Activated T-helper 17 cell treated with anti-CD3 and anti-CD28 coated beads, Interleukin-2, amount 50 U/mL, for 72 hours (primary cell): ENCODE results near the gene CARD11. TPM values are rescaled to one million over a fixed set of nuclear protein-coding genes. Genes with fewer than 3 reads are reported as not detected.
"Not testable (repeated sequence)": the region's sequence is repeated elsewhere in the genome, so short reads cannot be mapped to it uniquely, and the experiment has no call there.

Experiments used
- ATAC-seq: fragments of 150-1000 bp; cut with Tn5 transposase; replicated peaks from 2 replicates; pipeline ENCODE4 v1.10.0; 2021; ENCODE audit warnings: mild to moderate bottlenecking, moderate library complexity
- H3K27ac Mint-ChIP-seq: one replicate; pipeline ENCODE4 v1.8.0; 2022; ENCODE audit warnings: mixed read lengths
- H3K27me3 Mint-ChIP-seq: one replicate; pipeline ENCODE4 v1.8.0; 2022; ENCODE audit warnings: mixed read lengths
- H3K36me3 Mint-ChIP-seq: one replicate; pipeline ENCODE4 v1.8.0; 2022; ENCODE audit warnings: low read depth, mild to moderate bottlenecking, mixed read lengths
- H3K4me1 Mint-ChIP-seq: one replicate; pipeline ENCODE4 v1.8.0; 2022; ENCODE audit warnings: mixed read lengths
- H3K4me3 Mint-ChIP-seq: one replicate; pipeline ENCODE4 v1.8.0; 2022; ENCODE audit warnings: mild to moderate bottlenecking, mixed read lengths
- H3K9me3 Mint-ChIP-seq: one replicate; pipeline ENCODE4 v1.8.0; 2022; ENCODE audit warnings: mixed read lengths
- total RNA-seq, 2 donors: library from RNA; stranded (reverse); gene quantifications; one replicate each; pipeline ENCODE4 v1.2.3, GENCODE V29; 2022

Gene CARD11
- total RNA-seq, 2 donors from 2014 or later, result 98.7 to 112 TPM

DNA sequence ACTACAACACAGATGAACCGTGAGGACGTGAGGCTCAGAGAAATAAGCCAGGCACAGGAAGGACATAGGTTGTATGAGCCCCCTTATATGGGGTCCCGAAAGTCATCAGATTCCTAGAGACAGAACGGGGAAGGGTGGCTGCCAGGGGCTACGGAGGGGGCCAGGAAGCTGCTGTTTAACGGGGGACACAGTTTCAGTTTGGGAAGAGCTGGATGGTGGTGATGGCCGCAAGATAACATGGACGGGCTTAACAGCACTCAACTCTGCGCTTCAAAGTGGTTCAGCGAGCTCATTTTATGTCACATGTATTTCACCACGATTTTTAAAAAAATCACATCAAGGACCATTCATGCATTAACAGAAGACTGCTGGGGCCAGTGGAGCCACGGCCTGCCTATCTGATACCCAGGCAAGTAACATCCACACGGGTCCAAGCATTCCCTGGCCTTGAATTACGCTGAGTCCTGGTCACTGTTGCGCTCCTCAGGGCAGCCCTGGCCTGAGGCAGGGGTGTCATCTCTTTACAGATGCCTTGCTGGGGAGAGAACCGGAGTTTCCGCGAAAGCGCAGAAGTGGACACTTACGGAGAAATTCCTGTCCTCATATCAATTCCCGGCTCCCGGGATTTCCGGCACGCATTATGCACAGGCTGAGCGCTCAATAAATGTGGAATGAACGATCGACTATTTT, 1.5 kb downstream of the CARD11 start:
- Mint-ChIP-seq H3K9me3 (no peaks in the 10 kb centered on the region), H3K27me3 (no peaks in the 10 kb centered on the region), H3K4me3 (peak overlapping the region; percentile 93), H3K4me1 (peaks cover 43% of the 10 kb centered on the region), H3K36me3 (peaks cover 61% of the 10 kb centered on the region), H3K27ac (peak overlapping the region; percentile 96)
- no peak for ATAC-seq

DNA sequence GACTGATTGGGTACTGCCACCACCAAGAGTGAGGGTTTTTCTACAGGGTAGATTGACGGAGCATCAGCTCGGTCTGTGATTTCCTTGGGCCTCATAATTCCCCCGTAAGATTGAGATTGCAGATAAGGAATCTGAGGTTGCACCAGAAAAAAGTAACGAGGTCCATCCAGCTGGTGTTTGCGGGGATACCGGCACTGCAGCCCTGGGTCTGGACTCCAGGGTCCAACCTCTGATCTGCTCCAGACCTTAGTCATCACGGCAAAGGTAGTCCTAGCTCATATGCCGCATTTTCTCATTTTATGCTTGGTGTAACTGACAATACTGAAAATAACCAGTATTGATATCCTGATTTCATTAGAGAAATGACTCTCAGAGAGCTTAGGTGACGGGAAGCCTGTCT, 3.9 kb downstream of the CARD11 start:
- Mint-ChIP-seq H3K4me1 (peaks cover 49% of the 10 kb centered on the region), H3K4me3 (peak overlapping the region; percentile 93), H3K27me3 (no peaks in the 10 kb centered on the region), H3K9me3 (no peaks in the 10 kb centered on the region), H3K36me3 (peaks cover 80% of the 10 kb centered on the region), H3K27ac (peak overlapping the region; percentile 96)
- peak; percentile 57 for ATAC-seq

DNA sequence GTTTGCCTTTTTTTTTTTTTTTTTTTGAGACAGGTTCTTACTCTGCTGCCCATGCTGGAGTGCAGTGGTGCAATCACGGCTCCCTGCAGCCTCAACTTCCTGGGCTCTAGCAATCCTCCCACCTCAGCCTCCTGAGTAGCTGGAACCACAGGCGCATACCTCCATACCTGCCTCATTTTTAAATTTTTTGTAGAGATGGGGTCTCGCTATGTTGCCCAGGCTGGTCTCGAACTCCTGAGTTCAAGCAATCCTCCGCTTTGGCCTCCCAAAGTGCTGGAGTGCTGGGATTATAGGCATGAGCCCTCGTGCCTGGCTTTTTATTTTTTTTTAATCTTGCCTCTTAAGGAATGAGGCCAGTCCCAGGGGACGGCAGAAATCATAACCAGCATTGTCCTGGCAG, 5.7 kb downstream of the CARD11 start:
- not testable (repeated sequence) for H3K27me3 Mint-ChIP-seq, ATAC-seq, H3K9me3 Mint-ChIP-seq
- Mint-ChIP-seq H3K4me1 (peaks cover 58% of the 10 kb centered on the region), H3K27ac (peak overlapping the region; percentile 71), H3K36me3 (peaks cover 91% of the 10 kb centered on the region), H3K4me3 (peak overlapping the region; percentile 93)

DNA sequence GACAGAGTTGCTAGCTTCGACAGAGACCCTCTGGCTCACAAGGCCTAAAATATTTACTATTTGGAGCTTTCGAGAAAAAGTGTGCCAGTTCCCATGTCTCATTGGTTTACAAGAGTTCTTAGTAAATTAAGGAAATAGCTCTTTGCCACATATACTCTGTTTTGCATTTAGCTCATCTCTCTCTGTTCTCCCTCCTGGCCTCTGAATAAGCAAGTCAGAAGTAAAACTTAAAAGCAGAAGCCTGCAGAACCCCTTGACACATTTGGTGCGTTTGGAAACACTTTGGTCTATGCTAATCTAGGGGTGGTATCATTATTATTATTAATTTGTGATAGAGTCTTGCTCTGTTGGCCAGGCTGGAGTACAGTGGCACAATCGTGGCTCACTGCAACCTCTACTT, 6.4 kb downstream of the CARD11 start:
- peak overlapping the region; percentile 71 for H3K27ac Mint-ChIP-seq

DNA sequence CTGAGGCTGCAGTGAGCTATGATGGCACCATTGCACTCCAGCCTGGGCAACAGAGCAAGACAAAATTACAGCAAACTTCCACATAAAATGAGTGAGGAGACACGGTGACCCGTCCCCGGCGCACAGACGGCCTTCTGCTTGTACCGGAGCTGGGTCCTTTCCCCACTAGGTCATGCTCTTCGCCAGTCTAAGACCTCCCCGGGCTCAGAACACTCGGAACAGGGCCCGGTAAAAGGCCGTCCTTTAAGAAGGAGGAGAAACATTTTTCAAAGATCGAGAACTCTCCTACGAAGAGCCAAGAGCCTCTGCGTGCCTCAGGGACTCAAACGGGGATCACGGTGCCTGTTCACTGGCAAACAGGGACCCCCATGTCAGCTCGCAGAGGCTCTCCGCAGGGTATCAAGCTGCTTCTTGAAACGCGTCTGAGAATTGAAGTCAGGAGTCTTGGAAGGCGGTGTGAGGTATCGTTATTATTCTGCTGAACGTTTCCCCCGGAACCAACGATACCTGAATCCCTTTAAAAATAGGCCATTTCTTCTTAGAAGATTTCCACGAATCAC, 9.0 kb downstream of the CARD11 start:
- Mint-ChIP-seq H3K36me3 (peaks cover 91% of the 10 kb centered on the region), H3K27ac (peak overlapping the region; percentile 86), H3K27me3 (no peaks in the 10 kb centered on the region), H3K9me3 (no peaks in the 10 kb centered on the region), H3K4me1 (peaks cover 52% of the 10 kb centered on the region), H3K4me3 (peak overlapping the region; percentile 69)
- ATAC-seq, result peak; percentile 4

More for the DNA sequence above, 6.4 kb downstream of the CARD11 start:
- H3K27me3 Mint-ChIP-seq, result no peaks in the 10 kb centered on the region
- peaks cover 91% of the 10 kb centered on the region for H3K36me3 Mint-ChIP-seq
- ATAC-seq, result no peak
- no peaks in the 10 kb centered on the region for H3K9me3 Mint-ChIP-seq
- H3K4me1 Mint-ChIP-seq, result peaks cover 61% of the 10 kb centered on the region
- peak overlapping the region; percentile 93 for H3K4me3 Mint-ChIP-seq

DNA sequence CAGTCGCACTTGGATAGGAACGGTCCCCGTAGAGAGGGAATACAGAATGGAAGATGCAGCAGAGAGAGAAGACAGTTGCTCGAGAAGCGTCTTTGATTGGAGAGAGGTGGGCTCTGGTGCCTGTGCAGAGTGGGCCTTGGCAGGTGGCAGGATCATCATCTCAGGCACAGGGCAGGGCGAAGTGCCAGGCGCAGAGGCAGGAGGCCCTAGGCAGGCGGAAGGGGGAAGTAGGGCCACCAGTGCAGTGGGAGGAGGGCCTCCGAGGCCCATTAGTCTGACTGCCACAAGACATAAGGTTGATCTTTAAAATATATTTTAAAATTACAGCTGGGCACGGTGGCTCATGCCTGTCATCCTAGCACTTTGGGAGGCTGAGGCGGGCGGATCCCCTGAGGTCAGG, 10.1 kb downstream of the CARD11 start:
- H3K4me3 Mint-ChIP-seq, result no peak overlapping the region
- no peak for ATAC-seq
- H3K4me1 Mint-ChIP-seq, result peaks cover 54% of the 10 kb centered on the region
- peak overlapping the region; percentile 39 for H3K27ac Mint-ChIP-seq
- H3K27me3 Mint-ChIP-seq, result no peaks in the 10 kb centered on the region
- no peaks in the 10 kb centered on the region for H3K9me3 Mint-ChIP-seq
- peaks cover 92% of the 10 kb centered on the region for H3K36me3 Mint-ChIP-seq

DNA sequence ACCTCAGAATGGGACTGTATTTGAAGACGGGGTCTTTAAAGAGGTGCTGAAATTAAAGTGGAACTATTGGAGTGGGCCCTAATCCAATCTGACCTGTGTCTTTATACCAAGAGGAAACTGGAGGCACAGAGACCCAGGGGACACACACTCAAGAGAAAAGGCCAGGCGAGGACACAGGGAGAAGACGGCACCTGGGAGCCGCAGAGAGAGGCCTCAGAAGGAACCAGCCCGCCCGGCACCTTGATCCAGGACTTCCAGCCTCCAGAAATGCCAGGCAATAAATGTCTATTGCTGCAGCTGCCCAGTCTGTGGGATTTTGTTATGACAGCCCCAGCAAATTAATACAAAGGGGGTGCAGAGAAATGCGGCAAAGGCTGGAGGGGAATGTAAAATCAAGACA, 10.5 kb downstream of the CARD11 start:
- no peak overlapping the region for H3K4me3 Mint-ChIP-seq
- peak overlapping the region; percentile 39 for H3K27ac Mint-ChIP-seq
- H3K27me3 Mint-ChIP-seq, result no peaks in the 10 kb centered on the region
- H3K36me3 Mint-ChIP-seq, result peaks cover 92% of the 10 kb centered on the region
- ATAC-seq, result no peak
- H3K4me1 Mint-ChIP-seq, result peaks cover 54% of the 10 kb centered on the region
- H3K9me3 Mint-ChIP-seq, result no peaks in the 10 kb centered on the region

DNA sequence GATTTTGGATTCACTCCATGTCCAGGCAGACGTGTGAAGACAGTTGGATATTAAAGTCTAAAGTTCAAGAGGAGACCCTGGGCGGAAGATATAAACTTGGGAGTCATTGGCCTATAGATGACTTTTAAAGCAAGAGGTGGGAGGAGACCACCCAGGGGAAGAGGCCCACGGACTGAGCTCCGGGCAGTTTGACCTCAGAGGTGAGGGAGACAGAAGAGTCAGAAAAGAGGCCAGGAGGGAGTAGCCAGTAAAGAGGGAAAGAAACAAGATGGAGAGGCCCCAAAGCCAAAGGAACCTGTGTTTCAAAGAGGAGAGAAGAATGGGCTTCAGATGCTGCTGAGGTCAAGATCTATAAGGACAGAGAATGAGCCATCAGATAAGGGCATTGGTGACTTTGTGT, 11.4 kb downstream of the CARD11 start:
- ATAC-seq, result no peak
- Mint-ChIP-seq H3K9me3 (no peaks in the 10 kb centered on the region), H3K4me3 (no peak overlapping the region), H3K27me3 (no peaks in the 10 kb centered on the region), H3K36me3 (peaks cover 92% of the 10 kb centered on the region), H3K4me1 (peaks cover 56% of the 10 kb centered on the region), H3K27ac (peak overlapping the region; percentile 39)

DNA sequence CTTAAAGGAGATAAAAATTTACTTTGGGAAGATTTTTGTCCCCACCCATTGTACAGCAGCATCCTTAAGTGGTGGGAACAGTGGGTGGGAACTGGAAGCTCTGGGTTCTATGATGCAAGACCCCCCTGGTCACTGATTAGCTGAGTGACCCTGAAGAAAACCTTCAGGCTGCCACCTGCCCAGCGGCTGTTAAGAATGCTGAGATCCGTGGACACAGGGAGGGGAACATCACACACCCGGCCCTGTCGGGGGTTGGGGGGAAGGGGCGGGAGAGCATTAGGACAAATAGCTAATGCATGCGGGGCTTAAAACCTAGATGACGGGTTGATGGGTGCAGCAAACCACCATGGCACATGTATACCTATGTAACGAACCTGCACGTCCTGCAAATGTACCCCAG, 14.5 kb downstream of the CARD11 start:
- peaks cover 52% of the 10 kb centered on the region for H3K4me1 Mint-ChIP-seq
- peak overlapping the region; percentile 77 for H3K4me3 Mint-ChIP-seq
- no peaks in the 10 kb centered on the region for H3K9me3 Mint-ChIP-seq
- peaks cover 93% of the 10 kb centered on the region for H3K36me3 Mint-ChIP-seq
- no peaks in the 10 kb centered on the region for H3K27me3 Mint-ChIP-seq
- peak overlapping the region; percentile 99 for H3K27ac Mint-ChIP-seq
- ATAC-seq, result no peak

DNA sequence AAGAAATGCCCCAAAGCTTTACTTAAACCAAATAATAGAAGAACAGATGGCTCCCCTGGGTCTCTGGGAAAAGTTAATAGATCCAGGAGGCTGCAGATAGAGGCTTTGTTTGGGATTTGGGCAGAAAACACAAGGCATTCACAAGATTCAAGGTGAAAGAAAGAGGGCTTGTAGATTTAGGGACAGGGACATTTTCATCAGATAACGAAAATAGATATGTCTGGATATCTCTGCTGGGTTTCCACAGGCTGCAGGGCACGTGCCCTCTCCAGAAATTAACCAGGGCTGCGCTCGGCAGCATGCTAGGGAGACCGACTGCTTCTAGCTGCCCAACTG, 14.9 kb downstream of the CARD11 start:
- ATAC-seq, result no peak
- H3K27me3 Mint-ChIP-seq, result no peaks in the 10 kb centered on the region
- no peaks in the 10 kb centered on the region for H3K9me3 Mint-ChIP-seq
- peak overlapping the region; percentile 77 for H3K4me3 Mint-ChIP-seq
- H3K36me3 Mint-ChIP-seq, result peaks cover 95% of the 10 kb centered on the region
- peak overlapping the region; percentile 99 for H3K27ac Mint-ChIP-seq
- H3K4me1 Mint-ChIP-seq, result peaks cover 56% of the 10 kb centered on the region

DNA sequence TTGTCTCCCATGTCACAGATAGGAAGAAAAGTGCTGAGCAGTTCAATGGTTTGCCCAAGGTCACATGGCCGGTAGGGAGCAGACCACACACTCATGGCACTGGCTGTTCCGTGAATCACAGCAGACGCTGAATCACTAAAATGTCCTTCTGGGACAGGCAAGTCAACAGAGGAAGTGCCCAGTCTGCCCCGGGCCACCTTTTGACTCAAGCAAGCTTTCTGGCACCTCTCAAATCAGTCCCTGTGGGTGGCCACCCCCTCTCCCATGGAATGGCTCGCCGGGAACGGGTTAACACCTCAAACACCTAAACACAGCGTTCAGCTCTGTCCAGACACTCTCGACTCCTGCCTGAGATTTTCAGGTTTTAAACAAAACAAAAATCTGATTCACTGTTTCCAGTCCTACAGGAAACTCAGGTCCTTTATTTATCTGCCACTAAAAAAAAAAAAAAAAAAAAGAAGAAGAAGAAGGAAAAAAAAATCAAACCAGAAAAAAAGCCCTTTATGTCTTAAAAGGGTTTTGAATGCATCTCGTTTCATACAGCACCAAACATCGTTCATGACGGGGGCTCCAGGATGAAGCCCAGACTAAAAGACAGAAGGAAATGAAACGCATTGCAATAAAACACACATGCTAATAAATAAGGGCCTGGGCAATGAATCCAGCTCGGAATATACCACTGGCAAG, 15.5 kb downstream of the CARD11 start:
- Mint-ChIP-seq H3K27ac (peak overlapping the region; percentile 99), H3K4me3 (peak overlapping the region; percentile 77), H3K36me3 (peaks cover 94% of the 10 kb centered on the region), H3K9me3 (no peaks in the 10 kb centered on the region), H3K4me1 (peaks cover 51% of the 10 kb centered on the region), H3K27me3 (no peaks in the 10 kb centered on the region)
- ATAC-seq, result peak; percentile 98

DNA sequence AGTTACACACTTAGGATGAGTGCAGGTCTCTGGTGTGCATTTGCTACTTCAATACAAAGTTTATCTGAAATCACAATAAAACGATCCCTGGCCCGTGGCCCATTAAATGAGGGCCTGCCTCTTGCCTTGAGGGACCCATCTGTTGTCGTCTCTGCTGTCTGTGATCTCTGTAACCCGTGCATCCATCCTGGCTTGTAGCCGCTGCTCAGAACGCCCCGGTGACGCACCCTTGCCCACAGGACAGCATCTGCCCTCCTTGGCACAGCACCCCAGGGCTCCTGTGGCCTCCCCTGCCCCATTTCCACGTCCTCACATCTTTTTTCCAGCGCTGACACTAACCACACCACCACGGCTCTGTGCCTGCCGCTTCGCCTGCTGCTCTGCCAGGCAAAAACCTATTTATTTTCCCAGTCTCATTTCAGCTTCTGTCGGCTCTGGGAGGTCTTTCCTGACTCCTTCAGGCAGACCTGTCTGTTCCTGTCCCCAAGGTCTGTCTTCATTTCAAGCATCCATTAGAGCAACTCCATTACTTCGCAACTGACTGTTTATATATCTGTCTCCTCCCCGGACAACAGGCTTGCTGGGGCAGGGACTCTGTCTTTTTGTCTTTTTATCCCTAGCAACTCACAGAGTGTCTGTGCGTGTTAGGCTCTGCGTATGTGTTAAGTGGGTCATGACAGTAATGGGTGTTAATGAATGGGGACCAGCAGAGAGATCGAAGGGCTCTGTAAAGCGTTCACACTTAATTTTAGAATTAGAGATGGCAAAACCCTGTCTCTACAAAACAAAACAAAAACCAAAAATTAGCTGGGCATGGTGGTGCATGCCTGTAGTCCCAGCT, 16.4 kb downstream of the CARD11 start:
- Mint-ChIP-seq H3K4me3 (peak overlapping the region; percentile 77), H3K9me3 (no peaks in the 10 kb centered on the region), H3K27ac (peak overlapping the region; percentile 99), H3K36me3 (peaks cover 94% of the 10 kb centered on the region), H3K4me1 (peaks cover 47% of the 10 kb centered on the region), H3K27me3 (no peaks in the 10 kb centered on the region)
- no peak for ATAC-seq

DNA sequence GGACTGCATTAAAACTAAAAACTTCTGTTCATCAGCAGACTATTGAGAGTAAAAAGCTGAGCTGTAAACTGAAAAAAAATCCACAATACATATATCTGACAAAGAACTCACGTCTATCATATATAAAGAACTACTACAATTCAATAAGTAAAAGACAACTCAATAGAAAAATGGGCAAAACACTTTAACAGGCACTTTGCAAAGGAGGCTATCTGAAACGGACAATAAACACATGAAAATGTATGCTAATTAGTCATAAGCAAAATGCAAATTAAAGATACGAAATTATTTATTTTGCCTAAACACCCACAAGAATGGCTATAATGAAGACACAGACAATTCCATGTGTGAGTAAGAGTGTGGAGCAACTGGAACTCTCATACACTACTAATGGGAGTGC, 18.1 kb downstream of the CARD11 start:
- Mint-ChIP-seq H3K4me3 (no peak overlapping the region), H3K36me3 (peaks cover 94% of the 10 kb centered on the region), H3K9me3 (peaks cover 12% of the 10 kb centered on the region), H3K27ac (peak overlapping the region; percentile 27), H3K27me3 (no peaks in the 10 kb centered on the region), H3K4me1 (peaks cover 52% of the 10 kb centered on the region)
- no peak for ATAC-seq

DNA sequence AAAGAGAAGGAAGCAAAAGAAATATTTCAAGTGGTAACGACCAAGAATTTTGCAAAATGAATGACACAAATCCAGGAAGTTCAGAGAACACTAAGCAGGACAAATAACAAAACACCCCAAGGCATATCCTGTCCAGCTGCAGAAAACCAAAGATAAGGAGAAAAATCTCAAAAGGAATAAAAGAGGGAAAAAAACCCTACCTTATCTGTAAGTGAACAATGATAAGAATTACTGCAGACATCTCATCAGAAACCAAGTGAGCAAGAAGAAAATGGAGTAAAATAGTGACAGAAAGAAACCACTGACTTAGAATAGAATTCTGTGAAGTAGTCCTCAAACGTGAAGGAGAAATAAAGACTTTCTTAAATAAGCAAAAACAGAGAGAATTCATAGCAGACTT, 21.8 kb downstream of the CARD11 start:
- no peak for ATAC-seq
- peak overlapping the region; percentile 74 for H3K27ac Mint-ChIP-seq
- H3K9me3 Mint-ChIP-seq, result peaks cover 17% of the 10 kb centered on the region
- peaks cover 33% of the 10 kb centered on the region for H3K4me1 Mint-ChIP-seq
- H3K27me3 Mint-ChIP-seq, result no peaks in the 10 kb centered on the region
- H3K4me3 Mint-ChIP-seq, result peak overlapping the region; percentile 31
- peaks cover 94% of the 10 kb centered on the region for H3K36me3 Mint-ChIP-seq
